Hepatocyte (in vitro differentiated cells): Measurements from ENCODE around the gene PRSS38.

Experiments
- CTCF ChIP-seq: fragments of 200-600 bp; sonication (generic); IDR thresholded peaks from 2 replicates; pipeline ENCODE4 v1.5.1; 2016; ENCODE audit warnings: antibody characterized with exemption, mild to moderate bottlenecking; ENCODE audit not compliant: poor library complexity
- EZH2 ChIP-seq: fragments of 200-600 bp; sonication (generic); IDR thresholded peaks from 2 replicates; pipeline ENCODE4 v1.6.1; 2016; ENCODE audit warnings: antibody characterized with exemption, mild to moderate bottlenecking, borderline replicate concordance
- EZH2phosphoT487 ChIP-seq: fragments of 200-600 bp; sonication (generic); IDR thresholded peaks from one replicate; pipeline ENCODE4 v1.6.1; 2018; ENCODE audit warnings: antibody characterized with exemption, mild to moderate bottlenecking, low read depth, moderate library complexity; ENCODE audit not compliant: unreplicated experiment, severe bottlenecking

GRCh38 chr1:227889047-227889862 is 73.8 kb downstream of the PRSS38 start:
- TF ChIP-seq EZH2phosphoT487 = no peak
- no peak for TF ChIP-seq EZH2
- TF ChIP-seq CTCF = no peak
